Activated naive CD4-positive, alpha-beta T cell treated with anti-CD3 and anti-CD28 coated beads, Interleukin-2, amount 50 U/mL, for 24 hours (primary cell): ENCODE results near the gene PTTG1IP.
A peak's percentile ranks its signal among the peaks of the same experiment; 100 is the strongest.
"Not testable (repeated sequence)": the region's sequence is repeated elsewhere in the genome, so short reads cannot be mapped to it uniquely, and the experiment has no call there.

Experiments
- H3K27ac Mint-ChIP-seq: one replicate; pipeline ENCODE4 v1.8.0; 2021; ENCODE audit warnings: mild to moderate bottlenecking, mixed read lengths
- H3K27me3 Mint-ChIP-seq: one replicate; pipeline ENCODE4 v1.8.0; 2021; ENCODE audit warnings: mixed read lengths
- H3K36me3 Mint-ChIP-seq: one replicate; pipeline ENCODE4 v1.8.0; 2021; ENCODE audit warnings: mixed read lengths
- H3K4me1 Mint-ChIP-seq: one replicate; pipeline ENCODE4 v1.8.0; 2021; ENCODE audit warnings: mixed read lengths
- H3K4me3 Mint-ChIP-seq: one replicate; pipeline ENCODE4 v1.8.0; 2021; ENCODE audit warnings: mild to moderate bottlenecking, mixed read lengths
- H3K9me3 Mint-ChIP-seq: one replicate; pipeline ENCODE4 v1.8.0; 2021; ENCODE audit warnings: mixed read lengths

Gene PTTG1IP

DNA sequence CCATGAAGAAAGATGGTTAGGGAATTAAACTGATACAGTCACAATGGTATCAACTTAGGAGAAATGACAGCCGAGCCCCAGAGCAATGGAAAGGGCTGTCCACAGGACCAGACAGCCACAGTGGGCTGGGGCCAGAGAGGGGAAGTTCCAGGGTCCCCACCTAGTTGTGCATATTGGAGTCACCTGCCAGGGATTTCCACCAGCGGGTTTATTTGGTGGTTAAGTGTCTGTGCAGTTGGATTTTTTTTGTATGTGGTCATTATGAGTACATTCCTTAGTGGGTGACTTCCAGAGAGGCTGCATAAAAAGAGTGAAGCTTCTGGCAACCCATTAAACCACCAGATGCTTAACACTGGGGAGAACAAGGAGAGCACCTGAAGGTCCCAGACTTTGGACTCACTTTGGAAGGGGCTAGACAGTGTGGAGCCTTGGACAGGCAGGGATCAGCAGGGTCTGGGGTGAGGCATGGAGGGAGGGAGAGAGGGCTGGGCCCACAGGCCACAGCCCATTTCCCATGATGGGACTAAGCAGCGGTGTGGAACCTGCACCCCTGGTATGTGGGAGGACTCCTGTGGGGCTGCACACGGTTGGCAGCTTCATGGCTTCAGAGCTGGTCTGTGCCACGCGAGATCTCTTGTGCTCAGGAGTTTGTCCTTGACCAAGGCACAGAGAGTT, 7.8 kb upstream of the PTTG1IP start:
- peaks cover 30% of the 10 kb centered on the region for H3K4me1 Mint-ChIP-seq
- no peaks in the 10 kb centered on the region for H3K9me3 Mint-ChIP-seq
- H3K36me3 Mint-ChIP-seq, result peaks cover 3% of the 10 kb centered on the region
- H3K27ac Mint-ChIP-seq, result no peak overlapping the region
- no peak overlapping the region for H3K4me3 Mint-ChIP-seq
- no peaks in the 10 kb centered on the region for H3K27me3 Mint-ChIP-seq

DNA sequence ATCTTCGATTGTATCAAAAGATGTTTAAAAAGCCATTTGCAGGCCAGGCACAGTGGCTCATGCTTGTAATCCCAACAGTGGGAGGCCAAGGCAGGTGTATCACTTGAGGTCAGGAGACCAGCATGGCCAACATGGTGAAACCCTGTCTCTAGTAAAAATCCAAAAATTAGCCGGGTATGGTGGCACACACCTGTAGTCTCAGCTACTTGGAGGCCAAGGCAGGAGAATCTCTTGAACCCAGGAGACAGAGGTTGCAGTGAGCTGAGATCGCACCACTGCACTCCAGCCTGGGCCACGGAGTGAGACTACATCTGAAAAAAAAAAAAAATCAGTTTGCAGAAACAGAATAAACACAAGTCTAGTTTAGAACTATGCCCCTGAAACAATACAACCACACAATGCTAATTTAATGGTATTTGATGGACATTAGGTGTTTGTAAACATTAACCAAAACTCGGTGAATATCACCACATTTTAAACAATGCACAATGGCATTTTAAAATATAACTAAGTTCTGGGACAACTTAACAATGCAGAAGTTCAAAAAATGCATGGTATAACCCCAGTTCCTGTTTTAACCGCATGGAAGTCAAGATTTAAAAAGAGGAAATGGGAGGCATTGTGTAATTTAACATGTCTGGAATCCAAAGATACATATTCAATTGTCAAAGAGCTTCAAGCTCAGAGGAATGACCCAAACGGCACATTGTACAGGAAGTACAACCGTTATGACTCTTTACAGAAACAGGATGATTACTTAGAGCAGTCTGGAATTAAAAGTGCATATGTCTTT, 7.1 kb upstream of the PTTG1IP start:
- H3K27ac Mint-ChIP-seq, result peak overlapping the region; percentile 19
- no peaks in the 10 kb centered on the region for H3K36me3 Mint-ChIP-seq
- H3K4me3 Mint-ChIP-seq, result peak overlapping the region; percentile 40
- peaks cover 34% of the 10 kb centered on the region for H3K4me1 Mint-ChIP-seq
- no peaks in the 10 kb centered on the region for H3K9me3 Mint-ChIP-seq
- no peaks in the 10 kb centered on the region for H3K27me3 Mint-ChIP-seq

DNA sequence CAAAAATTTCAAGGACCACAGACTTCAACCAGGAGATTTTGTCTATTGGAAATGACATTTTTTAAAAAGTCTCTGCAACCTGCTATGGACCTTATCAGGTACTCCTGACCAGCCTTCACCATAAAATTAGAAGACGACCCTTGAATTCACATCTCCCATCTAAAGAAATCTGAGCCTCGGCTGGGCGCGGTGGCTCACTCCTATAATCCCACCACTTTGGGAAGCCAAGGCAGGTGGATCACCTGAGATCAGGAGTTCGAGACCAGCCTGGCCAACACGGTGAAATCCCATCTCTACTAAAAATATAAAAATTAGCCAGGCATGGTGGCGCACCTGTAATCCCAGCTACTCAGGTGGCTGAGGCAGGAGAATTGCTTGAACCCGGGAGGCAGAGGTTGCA, 5.7 kb upstream of the PTTG1IP start:
- H3K4me1 Mint-ChIP-seq, result peaks cover 46% of the 10 kb centered on the region
- H3K27me3 Mint-ChIP-seq, result not testable (repeated sequence)

DNA sequence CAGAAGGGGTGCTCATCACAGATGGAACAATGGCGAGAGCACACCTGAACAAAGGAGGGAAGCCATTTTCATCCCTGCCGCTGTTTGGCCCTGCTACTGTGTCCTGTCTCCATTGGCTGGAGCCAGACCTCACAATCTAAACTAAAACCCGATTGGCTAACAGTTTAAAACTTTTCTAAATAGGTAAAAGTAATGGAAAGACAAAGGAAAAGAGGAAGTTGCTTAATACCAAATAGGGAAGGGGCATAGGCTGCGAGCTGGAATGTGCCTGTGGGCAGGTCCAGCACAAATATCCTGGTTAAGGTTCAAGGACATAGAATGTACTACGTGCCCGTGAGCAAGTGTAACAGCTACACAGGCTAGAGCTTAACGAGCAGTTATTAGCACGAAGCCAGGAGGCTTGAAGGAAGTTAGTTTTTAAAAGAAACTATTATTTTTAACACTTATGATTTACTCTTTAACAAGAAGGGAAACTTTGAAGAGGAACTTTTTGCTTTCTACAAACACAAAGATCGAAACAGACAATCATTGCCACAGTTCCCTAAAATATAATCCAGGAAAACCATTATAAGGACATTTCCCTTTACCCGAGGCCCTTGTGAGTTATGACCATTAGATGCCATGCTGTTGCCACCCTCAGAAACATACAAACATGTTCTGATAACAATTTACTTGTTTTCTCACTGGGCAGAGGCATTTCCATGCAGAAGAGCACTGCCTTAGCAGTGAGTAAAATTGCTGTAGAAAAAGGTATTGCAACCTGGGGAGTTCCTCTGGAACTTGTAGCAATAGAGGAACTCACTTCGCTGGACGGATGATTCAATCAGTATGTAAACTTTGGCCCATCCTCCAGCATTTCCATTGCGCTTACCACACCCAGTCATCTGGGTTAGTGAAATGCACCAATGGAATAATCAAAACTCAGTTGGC, 4.8 kb upstream of the PTTG1IP start:
- H3K27ac Mint-ChIP-seq, result no peak overlapping the region
- H3K4me1 Mint-ChIP-seq, result peaks cover 46% of the 10 kb centered on the region
- no peaks in the 10 kb centered on the region for H3K9me3 Mint-ChIP-seq
- H3K27me3 Mint-ChIP-seq, result no peaks in the 10 kb centered on the region
- H3K36me3 Mint-ChIP-seq, result no peaks in the 10 kb centered on the region
- no peak overlapping the region for H3K4me3 Mint-ChIP-seq

More for the DNA sequence above, 5.7 kb upstream of the PTTG1IP start:
- H3K36me3 Mint-ChIP-seq, H3K9me3 Mint-ChIP-seq, H3K27ac Mint-ChIP-seq, H3K4me3 Mint-ChIP-seq: not testable (repeated sequence)

DNA sequence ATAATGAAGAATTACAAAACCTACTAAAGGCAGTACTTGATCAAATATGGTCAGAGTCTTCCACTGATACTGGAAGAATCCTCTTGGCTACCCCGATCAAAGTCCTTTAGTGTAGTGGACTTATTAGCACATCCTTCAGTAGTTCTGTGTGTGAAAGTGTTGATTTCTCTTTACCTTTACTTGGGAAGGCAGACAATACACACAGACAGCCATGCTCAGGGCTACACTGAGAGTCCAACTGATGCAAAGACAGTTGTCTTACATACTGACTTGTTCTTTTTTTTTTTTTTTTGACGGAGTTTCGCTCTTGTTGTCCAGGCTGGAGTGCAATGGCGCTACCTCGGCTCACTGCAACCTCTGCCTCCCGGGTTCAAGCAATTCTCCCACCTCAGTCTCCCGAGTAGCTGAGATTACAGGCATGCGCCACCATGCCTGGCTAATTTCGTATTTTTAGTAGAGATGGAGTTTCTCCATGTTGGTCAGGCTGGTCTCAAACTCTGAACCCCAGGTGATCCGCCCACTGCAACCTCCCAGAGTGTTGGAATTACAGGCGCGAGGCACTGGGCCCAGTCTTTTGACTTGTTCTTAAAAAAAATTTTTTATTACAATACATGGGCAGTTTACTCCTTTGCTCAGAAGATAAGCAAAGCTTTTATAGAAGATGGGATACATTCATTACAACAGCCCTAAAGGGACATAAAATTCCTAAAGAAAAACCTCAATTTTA, 3.5 kb upstream of the PTTG1IP start:
- H3K36me3 Mint-ChIP-seq, result no peaks in the 10 kb centered on the region
- H3K27me3 Mint-ChIP-seq, result no peaks in the 10 kb centered on the region
- H3K9me3 Mint-ChIP-seq, result no peaks in the 10 kb centered on the region
- no peak overlapping the region for H3K4me3 Mint-ChIP-seq
- peaks cover 41% of the 10 kb centered on the region for H3K4me1 Mint-ChIP-seq
- no peak overlapping the region for H3K27ac Mint-ChIP-seq

DNA sequence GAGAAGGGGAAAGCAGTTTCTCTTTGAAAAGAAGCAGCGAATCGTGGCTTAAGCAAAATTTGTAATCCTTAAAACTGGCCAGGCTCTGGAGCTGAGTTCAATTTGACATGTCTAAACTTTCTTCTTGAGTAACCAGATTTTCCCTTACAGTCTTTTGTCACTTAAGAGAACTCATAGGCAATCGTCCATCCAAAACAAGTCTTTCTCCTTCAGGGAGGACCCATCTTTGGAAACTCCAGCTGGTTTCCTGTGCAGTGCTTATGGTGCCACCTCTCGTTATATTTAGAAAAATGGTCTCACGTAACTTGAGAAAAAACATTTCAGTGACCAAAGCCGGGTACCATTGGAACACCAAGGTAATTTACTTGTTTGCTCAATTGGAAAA, 1.8 kb upstream of the PTTG1IP start:
- Mint-ChIP-seq H3K27me3 (no peaks in the 10 kb centered on the region), H3K4me3 (peak overlapping the region; percentile 85), H3K4me1 (peaks cover 41% of the 10 kb centered on the region), H3K9me3 (no peaks in the 10 kb centered on the region), H3K36me3 (no peaks in the 10 kb centered on the region), H3K27ac (peak overlapping the region; percentile 23)

DNA sequence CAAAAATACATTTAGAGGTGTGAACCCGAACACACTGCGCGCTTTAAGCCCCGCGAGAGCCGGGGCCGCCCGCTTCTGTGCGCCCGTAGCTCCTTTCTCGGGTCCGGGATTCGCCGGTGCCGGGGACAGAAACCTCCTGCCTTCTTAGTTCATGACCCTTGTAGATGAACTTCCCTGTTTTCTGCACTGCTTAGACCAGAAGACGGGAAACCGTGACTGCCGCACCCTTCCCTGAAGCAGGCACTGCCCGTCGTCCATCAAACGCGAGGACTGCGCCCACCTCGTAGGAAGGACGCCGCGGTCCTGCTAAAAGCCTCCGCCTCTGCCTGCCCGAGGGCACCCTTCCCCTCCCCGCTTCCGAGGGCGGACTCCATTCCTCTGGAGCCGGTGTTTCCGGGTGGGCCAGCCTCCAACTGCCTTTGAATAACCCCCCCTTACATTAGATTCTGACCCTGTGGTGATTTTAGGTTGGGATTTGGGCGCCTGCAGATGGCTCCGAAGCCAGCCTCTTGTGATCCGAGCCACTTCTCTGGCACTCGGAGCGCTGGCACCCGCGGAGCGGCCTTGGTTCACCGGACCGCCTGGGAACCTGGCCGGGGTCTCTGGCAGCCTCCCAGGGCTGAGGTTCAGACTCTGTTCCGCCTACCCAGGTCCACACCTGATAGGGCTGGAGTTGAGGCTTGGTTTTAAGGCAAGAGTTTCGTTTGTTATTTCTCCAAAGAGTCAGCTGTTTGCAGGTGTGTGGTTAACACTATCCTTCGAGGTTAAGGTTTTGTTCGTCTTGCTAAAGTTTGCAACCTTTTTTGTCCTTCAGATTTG, 1.2 kb upstream of the PTTG1IP start:
- Mint-ChIP-seq H3K27ac (peak overlapping the region; percentile 70), H3K36me3 (no peaks in the 10 kb centered on the region), H3K27me3 (no peaks in the 10 kb centered on the region), H3K4me3 (peak overlapping the region; percentile 85), H3K9me3 (no peaks in the 10 kb centered on the region), H3K4me1 (peaks cover 45% of the 10 kb centered on the region)

DNA sequence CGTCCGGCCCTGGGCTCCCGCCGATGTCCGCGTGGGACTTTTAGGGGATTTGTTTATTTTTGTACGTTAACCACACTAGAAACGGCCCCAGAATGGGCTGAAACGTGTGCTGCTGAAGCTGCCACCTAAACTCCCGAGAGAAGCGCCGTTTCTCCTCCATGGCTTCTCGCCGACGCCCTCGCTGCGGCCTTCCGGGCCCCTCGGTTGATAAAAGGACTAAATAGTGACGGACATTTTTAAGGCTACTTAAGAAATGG, 678 bp upstream of the PTTG1IP start:
- H3K9me3 Mint-ChIP-seq, result no peaks in the 10 kb centered on the region
- H3K4me3 Mint-ChIP-seq, result peak overlapping the region; percentile 85
- H3K4me1 Mint-ChIP-seq, result peaks cover 49% of the 10 kb centered on the region
- no peaks in the 10 kb centered on the region for H3K27me3 Mint-ChIP-seq
- H3K27ac Mint-ChIP-seq, result peak overlapping the region; percentile 70
- no peaks in the 10 kb centered on the region for H3K36me3 Mint-ChIP-seq

DNA sequence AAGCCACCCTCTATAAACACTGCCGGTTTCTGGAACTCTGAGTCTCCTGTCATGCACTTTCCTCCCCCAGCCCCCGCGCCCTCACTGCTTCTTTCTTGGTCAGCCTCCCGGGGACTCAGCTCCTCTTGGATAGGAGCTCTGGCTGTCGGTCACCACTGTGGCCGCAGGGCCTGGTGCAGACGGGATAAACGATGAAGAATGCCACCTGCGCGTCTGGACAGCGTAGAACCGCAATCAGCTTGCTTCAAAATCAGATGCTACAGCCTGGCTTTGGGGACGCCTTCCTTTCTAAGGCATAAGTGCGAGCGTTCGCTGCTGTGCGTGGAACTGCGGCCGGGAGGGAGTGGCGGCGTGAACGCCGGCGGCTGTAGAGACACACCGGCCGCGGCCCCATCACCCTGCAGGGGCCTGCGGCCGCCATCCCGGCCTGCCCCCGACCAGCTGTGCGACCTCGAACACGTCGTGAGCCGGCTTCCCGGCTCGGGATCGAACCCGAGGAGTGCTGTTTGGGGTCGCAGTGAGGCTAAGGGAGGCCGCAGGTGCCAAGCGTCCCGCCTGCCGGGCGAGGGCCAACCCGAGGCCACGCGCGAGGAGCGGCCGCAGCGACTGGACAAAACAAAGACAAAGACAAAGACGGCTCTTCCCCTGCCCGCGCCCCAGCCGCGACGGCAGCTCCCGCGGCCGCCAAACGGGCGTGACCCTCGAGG, 688 bp downstream of the PTTG1IP start:
- no peaks in the 10 kb centered on the region for H3K9me3 Mint-ChIP-seq
- H3K27me3 Mint-ChIP-seq, result no peaks in the 10 kb centered on the region
- H3K4me1 Mint-ChIP-seq, result peaks cover 63% of the 10 kb centered on the region
- peak overlapping the region; percentile 93 for H3K4me3 Mint-ChIP-seq
- H3K36me3 Mint-ChIP-seq, result no peaks in the 10 kb centered on the region
- peak overlapping the region; percentile 70 for H3K27ac Mint-ChIP-seq

DNA sequence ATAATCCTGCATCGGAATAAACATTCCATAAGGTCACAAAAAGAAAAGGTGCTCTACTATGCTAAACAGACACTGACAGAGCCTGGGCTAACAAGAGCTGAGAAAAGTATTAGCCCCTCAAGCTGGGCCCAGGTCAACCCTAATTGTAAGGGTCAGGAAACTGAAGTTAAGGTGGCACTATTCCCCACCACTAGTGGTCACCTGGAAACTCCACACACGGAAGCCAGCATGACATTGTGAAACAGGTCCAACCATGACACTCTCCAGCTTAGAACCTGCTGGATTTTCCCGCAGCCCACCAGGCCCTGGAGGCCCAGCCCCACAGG, 1.2 kb downstream of the PTTG1IP start:
- peak overlapping the region; percentile 93 for H3K4me3 Mint-ChIP-seq
- no peaks in the 10 kb centered on the region for H3K27me3 Mint-ChIP-seq
- H3K4me1 Mint-ChIP-seq, result peaks cover 68% of the 10 kb centered on the region
- peak overlapping the region; percentile 70 for H3K27ac Mint-ChIP-seq
- H3K9me3 Mint-ChIP-seq, result no peaks in the 10 kb centered on the region
- no peaks in the 10 kb centered on the region for H3K36me3 Mint-ChIP-seq

DNA sequence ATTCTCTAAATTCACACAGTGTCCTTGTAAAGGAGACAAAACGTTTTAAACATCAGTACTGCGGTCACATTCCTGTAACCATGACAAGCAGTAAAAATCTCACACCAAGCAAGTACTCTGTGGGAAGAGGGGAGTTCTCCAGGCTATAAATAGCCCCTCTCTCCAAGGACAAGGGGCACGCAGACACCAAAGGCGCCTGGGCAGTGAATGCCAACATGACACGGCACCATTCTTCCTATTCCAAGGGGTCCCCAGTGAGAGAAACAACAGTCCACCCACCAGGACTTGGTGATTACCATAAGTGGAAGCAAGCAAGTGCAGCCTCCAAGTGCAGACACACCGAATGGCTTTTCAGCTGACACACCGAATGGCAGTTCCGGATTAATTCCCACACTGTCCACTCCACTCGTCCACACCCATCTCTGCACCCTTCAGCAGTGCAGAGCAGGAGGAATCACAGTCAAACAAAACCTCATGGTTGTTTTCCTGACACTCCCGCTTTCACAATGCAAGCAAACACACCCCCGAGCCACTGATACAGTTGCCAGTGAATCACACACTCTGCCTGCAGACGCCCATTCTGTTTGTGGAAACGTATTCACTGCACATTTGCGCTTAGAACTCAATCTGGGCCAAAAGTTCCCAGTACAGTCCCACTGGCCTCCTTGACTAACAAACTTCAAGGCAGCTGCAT, 1.8 kb downstream of the PTTG1IP start:
- H3K9me3 Mint-ChIP-seq, result no peaks in the 10 kb centered on the region
- H3K4me3 Mint-ChIP-seq, result peak overlapping the region; percentile 93
- H3K36me3 Mint-ChIP-seq, result no peaks in the 10 kb centered on the region
- peak overlapping the region; percentile 62 for H3K27ac Mint-ChIP-seq
- H3K27me3 Mint-ChIP-seq, result no peaks in the 10 kb centered on the region
- peaks cover 74% of the 10 kb centered on the region for H3K4me1 Mint-ChIP-seq

DNA sequence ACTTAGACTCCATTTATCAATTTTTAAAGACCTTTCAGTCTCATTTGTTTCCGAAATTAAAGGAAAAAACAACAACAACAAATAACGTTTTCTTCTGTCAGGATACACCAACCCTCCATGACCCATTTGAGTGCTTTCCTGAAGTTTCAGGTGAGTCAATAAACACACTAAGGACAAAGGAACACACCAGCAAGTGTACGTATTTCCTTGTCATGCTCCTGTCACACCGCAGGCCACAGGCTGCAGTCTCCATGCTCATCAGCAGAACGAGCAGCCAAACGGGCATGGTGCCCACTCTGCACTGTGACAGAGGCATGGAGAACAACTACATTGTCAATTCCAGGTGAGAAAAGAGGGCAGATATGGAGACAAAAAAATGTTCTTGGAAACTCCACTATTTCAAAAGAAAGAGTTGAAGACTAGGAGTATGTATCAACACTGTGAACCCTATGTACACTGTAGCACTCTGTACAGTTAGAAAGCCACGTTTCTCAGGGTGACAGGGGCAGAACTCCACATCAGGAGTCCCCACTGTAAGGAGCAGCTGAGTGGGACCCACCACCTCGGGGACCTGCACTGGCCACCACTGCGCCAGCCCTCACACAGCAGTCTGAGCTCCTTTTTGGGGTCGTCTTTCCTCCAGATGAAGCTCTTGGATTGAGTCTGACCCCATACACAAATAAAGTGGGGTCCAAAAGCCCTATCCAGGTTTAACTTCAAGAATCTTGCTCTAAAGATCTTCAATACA, 2.6 kb downstream of the PTTG1IP start:
- H3K27me3 Mint-ChIP-seq, result no peaks in the 10 kb centered on the region
- H3K9me3 Mint-ChIP-seq, result no peaks in the 10 kb centered on the region
- H3K36me3 Mint-ChIP-seq, result peaks cover 2% of the 10 kb centered on the region
- peak overlapping the region; percentile 67 for H3K27ac Mint-ChIP-seq
- H3K4me1 Mint-ChIP-seq, result peaks cover 81% of the 10 kb centered on the region
- peak overlapping the region; percentile 93 for H3K4me3 Mint-ChIP-seq
